NB4 (cell line): Measurements from ENCODE around the gene GPAM.

Experiments
- POLR2A ChIP-seq: IDR thresholded peaks from 2 replicates; pipeline ENCODE4 v1.6.1; 2011; ENCODE audit warnings: mild to moderate bottlenecking; ENCODE audit not compliant: insufficient read length; ENCODE audit errors: extremely low read depth
- TF ChIP-seq, protein P1 (sequence below): IDR thresholded peaks from one replicate; pipeline ENCODE4 v1.5.1; 2012; ENCODE audit warnings: low read depth, low read length

DNA sequence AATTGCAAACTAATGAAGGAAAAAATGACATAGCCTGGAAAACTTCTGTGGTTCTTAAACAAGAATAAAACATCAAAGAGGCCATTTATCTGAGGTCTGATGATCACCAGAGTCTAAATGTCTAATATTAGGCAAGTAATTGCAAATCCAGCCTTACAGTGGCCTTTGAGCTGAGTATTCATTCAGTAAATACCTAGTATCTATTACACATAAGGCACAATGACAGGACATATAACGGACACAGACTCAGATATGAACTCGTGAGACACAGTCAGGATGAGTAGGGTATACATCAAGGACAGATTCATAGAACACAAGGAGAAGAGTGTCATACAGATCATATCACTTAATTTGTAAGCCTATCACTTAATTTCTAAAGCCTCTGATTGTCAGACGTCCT, 16.8 kb downstream of the GPAM start:
- TF ChIP-seq, protein P1, sequence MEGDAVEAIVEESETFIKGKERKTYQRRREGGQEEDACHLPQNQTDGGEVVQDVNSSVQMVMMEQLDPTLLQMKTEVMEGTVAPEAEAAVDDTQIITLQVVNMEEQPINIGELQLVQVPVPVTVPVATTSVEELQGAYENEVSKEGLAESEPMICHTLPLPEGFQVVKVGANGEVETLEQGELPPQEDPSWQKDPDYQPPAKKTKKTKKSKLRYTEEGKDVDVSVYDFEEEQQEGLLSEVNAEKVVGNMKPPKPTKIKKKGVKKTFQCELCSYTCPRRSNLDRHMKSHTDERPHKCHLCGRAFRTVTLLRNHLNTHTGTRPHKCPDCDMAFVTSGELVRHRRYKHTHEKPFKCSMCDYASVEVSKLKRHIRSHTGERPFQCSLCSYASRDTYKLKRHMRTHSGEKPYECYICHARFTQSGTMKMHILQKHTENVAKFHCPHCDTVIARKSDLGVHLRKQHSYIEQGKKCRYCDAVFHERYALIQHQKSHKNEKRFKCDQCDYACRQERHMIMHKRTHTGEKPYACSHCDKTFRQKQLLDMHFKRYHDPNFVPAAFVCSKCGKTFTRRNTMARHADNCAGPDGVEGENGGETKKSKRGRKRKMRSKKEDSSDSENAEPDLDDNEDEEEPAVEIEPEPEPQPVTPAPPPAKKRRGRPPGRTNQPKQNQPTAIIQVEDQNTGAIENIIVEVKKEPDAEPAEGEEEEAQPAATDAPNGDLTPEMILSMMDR, result no peak
- no peak for TF ChIP-seq POLR2A
